Prostate gland (tissue), 2 donors: ENCODE measurements around the gene ZCCHC17.

Experiments
- CTCF ChIP-seq, 4 experiments: fragments of 200-600 bp in 2 of 4; fragments of 450-650 bp in 2 of 4; sonication (generic) in 2 of 4; IDR thresholded peaks; 1 replicate in 3 of 4; 2 replicates in 1 of 4; pipeline ENCODE4 v1.5.1; 2016 to 2019; ENCODE audit warnings: antibody characterized with exemption in 4 of 4, mild to moderate bottlenecking in 2 of 4, moderate library complexity in 2 of 4
- POLR2A ChIP-seq: fragments of 450-650 bp; IDR thresholded peaks from one replicate; pipeline ENCODE4 v1.6.1; 2016; ENCODE audit warnings: antibody characterized with exemption, mild to moderate bottlenecking

GRCh38 chr1:31401241-31401640 is 104.4 kb downstream of the ZCCHC17 start:
- TF ChIP-seq POLR2A = no peak
- no peak for TF ChIP-seq CTCF (IDR thresholded peaks at IDR 0.05)
